ENCODE measurements around the gene MAP3K1.

MAP3K1 gene

GRCh38 chr5:56824019-56824418 lies 8.7 kb downstream of the MAP3K1 start:
- no peak for DNase-seq
- no peak for TF ChIP-seq POLR2A (IDR thresholded peaks at IDR 0.05; ENCODE audit: low read length)
- TF ChIP-seq GATA1 (IDR thresholded peaks at IDR 0.05; ENCODE audit: low read depth, low read length), result no peak

GRCh38 chr5:56825222-56825824 lies 10.0 kb downstream of the MAP3K1 start:
- TF ChIP-seq GATA1 (IDR thresholded peaks at IDR 0.05; ENCODE audit: low read depth, low read length), result no peak
- no peak for TF ChIP-seq POLR2A (IDR thresholded peaks at IDR 0.05; ENCODE audit: low read length)
- DNase-seq, result peak; percentile 34 to 46

- TF ChIP-seq POLR2A (IDR thresholded peaks at IDR 0.05; ENCODE audit: low read length), result no peak
- TF ChIP-seq GATA1 (IDR thresholded peaks at IDR 0.05; ENCODE audit: low read depth, low read length), result no peak
- peak; percentile 10 to 15 for DNase-seq
Observed at GRCh38 chr5:56827049-56827448, 11.7 kb downstream of the MAP3K1 start.

DNA sequence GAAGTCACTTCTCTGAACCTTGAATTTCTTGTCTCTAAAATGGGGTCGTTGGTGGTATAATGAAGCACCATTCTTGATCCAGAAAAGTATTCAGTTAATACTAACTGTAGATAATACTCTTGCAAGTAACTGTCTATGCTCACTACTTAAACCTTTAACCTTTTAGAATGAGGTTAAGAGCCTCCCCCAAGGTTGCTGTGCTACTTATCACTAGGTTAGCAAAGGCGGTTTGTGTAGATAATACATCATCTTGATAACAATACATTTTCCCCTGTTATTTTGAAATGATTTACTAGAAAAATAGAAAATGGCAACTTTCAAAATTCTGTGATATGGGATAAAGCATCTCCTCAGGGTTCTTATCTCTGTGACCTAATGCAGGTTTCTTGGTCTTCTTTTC lies 12.6 kb downstream of the MAP3K1 start:
- TF ChIP-seq GATA1 (IDR thresholded peaks at IDR 0.05; ENCODE audit: low read depth, low read length) (no peak), POLR2A (IDR thresholded peaks at IDR 0.05; ENCODE audit: low read length) (no peak)
- peak; percentile 12 to 61 for DNase-seq

DNA sequence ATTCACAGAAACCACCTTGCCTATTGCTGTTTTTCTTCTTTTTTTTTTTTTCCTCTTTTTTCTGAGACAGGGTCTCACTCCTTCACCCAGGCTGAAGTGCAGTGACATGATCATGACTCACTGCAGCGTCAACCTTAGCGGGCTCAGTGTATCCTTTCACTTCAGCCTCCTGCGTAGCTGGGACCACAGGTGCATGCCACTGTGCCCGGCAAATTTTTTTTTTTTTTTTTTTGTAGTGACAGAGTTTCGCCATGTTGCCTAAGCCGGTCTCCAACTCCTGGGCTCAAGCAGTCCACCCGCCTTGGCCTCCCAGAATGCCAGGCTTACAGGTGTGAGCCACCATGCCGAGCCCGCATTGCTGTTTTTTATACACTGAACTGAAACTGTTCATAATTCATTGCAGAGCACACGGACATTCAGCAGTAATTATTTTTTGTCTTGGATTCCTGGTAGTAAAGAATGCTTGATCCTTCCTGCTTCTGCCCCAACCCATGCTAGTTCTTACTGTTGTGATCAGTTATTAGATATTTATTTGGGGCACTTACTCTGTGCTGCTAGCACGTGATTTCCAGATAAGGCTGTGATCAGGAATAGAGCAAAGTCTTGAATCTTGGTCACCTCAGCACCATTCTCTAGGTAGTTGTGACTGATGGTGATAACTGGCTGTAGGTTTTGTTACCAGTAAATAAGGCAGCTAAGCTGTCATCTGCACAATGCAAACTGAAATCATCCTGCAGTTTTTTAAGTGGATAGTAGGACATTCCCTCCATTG lies 14.0 kb downstream of the MAP3K1 start:
- TF ChIP-seq GATA1 (IDR thresholded peaks at IDR 0.05; ENCODE audit: low read depth, low read length) (no peak), POLR2A (IDR thresholded peaks at IDR 0.05; ENCODE audit: low read length) (no peak)
- peak; percentile 22 to 36 for DNase-seq

GRCh38 chr5:56831773-56832172 lies 16.4 kb downstream of the MAP3K1 start:
- TF ChIP-seq GATA1 (IDR thresholded peaks at IDR 0.05; ENCODE audit: low read depth, low read length) (no peak), POLR2A (IDR thresholded peaks at IDR 0.05; ENCODE audit: low read length) (no peak)
- DNase-seq, result no peak

DNA sequence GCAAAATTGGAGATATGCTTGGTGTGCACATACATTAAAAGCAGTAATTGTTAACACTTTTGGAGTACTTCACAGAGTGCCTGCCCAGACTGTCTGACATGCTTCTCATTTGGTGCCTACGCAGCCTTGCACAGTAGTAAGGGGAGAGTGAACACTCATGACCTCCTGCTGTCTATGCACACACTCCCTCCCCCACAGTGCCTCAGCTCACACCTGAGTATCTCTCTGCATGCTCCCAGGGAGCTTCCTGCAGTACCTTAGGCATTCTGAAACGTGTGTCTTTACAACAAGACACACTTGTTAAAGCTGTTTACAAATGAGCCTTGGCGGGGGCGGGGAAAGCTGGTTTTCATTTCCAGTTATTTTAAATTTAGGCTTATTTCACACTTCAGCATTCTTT lies 18.0 kb downstream of the MAP3K1 start:
- no peak for TF ChIP-seq POLR2A (IDR thresholded peaks at IDR 0.05; ENCODE audit: low read length)
- TF ChIP-seq GATA1 (IDR thresholded peaks at IDR 0.05; ENCODE audit: low read depth, low read length), result no peak
- peak in 1 of 2 experiments; percentile 14 for DNase-seq

DNA sequence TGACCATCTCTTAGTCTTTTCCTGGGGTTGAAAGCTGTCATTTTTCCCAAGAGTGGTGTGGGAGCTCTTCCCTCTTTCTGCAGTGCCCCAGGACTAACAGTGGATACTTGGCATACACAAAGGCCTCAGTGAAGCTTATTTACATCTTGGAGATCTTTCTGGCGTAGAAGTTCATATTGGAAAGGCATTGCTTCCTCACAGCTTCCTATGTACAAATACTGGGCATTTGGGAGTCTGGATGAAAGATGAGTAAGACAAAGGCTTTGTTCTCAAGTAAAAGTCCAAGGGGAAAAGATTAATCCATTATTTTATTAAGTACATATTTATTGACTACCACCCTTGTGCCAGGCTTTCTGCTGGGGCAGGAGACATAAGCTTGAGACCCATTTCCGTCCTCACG lies 22.0 kb downstream of the MAP3K1 start:
- DNase-seq, result no peak
- TF ChIP-seq POLR2A (IDR thresholded peaks at IDR 0.05; ENCODE audit: low read length) (no peak), GATA1 (IDR thresholded peaks at IDR 0.05; ENCODE audit: low read depth, low read length) (no peak)

GRCh38 chr5:56837956-56838355 lies 22.6 kb downstream of the MAP3K1 start:
- no peak for DNase-seq
- no peak for TF ChIP-seq POLR2A (IDR thresholded peaks at IDR 0.05; ENCODE audit: low read length)
- TF ChIP-seq GATA1 (IDR thresholded peaks at IDR 0.05; ENCODE audit: low read depth, low read length), result no peak

- peak; percentile 66 to 79 for DNase-seq
- TF ChIP-seq POLR2A (IDR thresholded peaks at IDR 0.05; ENCODE audit: low read length) (no peak), GATA1 (IDR thresholded peaks at IDR 0.05; ENCODE audit: low read depth, low read length) (no peak)
Observed at GRCh38 chr5:56838409-56839039, 23.2 kb downstream of the MAP3K1 start.

GRCh38 chr5:56839062-56839461 lies 23.7 kb downstream of the MAP3K1 start:
- DNase-seq, result no peak
- TF ChIP-seq GATA1 (IDR thresholded peaks at IDR 0.05; ENCODE audit: low read depth, low read length) (no peak), POLR2A (IDR thresholded peaks at IDR 0.05; ENCODE audit: low read length) (no peak)

DNA sequence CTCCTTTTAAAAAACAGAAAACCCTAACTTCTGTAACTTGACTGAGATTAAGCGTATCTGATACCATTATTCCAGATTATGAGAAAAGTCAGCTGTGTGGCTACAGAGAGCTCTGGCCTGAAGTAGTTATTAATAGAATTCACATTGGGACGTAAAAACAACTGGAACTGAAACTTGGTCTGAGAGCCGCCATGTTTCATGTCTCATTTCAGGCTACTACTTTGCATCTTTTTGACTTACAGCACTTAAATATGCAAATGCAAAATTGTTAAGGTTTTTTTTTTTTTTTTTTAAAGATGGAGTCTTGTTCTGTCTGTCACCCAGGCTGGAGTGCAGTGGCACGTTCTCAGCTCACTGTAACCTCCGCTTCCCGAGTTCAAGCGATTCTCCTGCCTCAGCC lies 25.2 kb downstream of the MAP3K1 start:
- DNase-seq, result no peak
- no peak for TF ChIP-seq POLR2A (IDR thresholded peaks at IDR 0.05; ENCODE audit: low read length)
- no peak for TF ChIP-seq GATA1 (IDR thresholded peaks at IDR 0.05; ENCODE audit: low read depth, low read length)

GRCh38 chr5:56845277-56845676 lies 29.9 kb downstream of the MAP3K1 start:
- peak in 1 of 2 experiments; percentile 22 for DNase-seq
- TF ChIP-seq GATA1 (IDR thresholded peaks at IDR 0.05; ENCODE audit: low read depth, low read length), result no peak
- TF ChIP-seq POLR2A (IDR thresholded peaks at IDR 0.05; ENCODE audit: low read length), result no peak

DNA sequence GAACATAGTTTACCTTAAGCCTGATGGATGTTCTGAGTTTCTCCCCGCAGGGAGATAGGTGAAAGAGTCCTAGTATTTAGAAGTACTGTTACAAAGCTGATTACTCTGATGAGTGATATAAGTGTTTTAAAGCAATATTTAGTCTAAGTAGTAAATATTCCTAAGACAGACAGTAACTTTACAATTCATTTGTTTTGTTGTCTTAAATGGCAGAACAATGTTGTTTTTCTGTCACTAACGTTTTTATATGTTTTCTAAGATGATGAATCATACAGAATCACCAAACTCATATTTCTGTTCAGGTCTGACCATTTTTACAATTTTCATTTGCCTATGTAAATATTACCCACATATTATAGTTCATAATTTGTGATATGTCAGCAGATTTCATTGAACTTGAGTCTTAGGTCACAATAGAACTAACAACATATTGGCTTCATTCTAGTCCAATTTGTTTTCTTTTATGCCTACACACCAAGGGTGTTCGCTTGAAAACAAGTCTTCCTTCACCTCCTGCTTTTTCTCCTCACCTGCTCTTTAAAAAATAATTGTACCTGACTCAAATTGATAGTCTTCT lies 30.6 kb downstream of the MAP3K1 start:
- DNase-seq, result no peak
- TF ChIP-seq POLR2A (IDR thresholded peaks at IDR 0.05; ENCODE audit: low read length) (no peak), GATA1 (IDR thresholded peaks at IDR 0.05; ENCODE audit: low read depth, low read length) (no peak)
